Thymus (tissue), 11 donors: ENCODE measurements around the gene CYGB. TPM values are rescaled to one million over a fixed set of nuclear protein-coding genes. Genes with fewer than 3 reads are reported as not detected.
"Not testable (repeated sequence)": the region's sequence is repeated elsewhere in the genome, so short reads cannot be mapped to it uniquely, and the experiment has no call there.

Experiments used
- DNase-seq, 9 donors: peaks; one replicate each; pipeline ENCODE4 v3.0.0-alpha.2; 2013; ENCODE audit warnings: low spot score in 9 of 9, low read depth in 6 of 9, missing footprints in 1 of 9
- H3K27ac ChIP-seq, 2 donors: one replicate each; pipeline ENCODE4 v1.5.1; 2013; ENCODE audit warnings: control low read depth in 1 of 2, low read depth in 1 of 2, low read length in 1 of 2, mild to moderate bottlenecking in 1 of 2, moderate library complexity in 1 of 2
- H3K27me3 ChIP-seq, 2 donors: one replicate each; pipeline ENCODE4 v1.5.1; 2013; ENCODE audit warnings: low read length in 1 of 2; ENCODE audit not compliant: control insufficient read depth in 2 of 2, insufficient read depth in 1 of 2
- H3K36me3 ChIP-seq, 2 donors: one replicate each; pipeline ENCODE4 v1.5.1; 2013; ENCODE audit warnings: low read length in 1 of 2, mild to moderate bottlenecking in 1 of 2, moderate library complexity in 1 of 2; ENCODE audit not compliant: control insufficient read depth in 2 of 2, insufficient read depth in 2 of 2
- H3K4me1 ChIP-seq, 2 donors: one replicate each; pipeline ENCODE4 v1.5.1; 2013; ENCODE audit warnings: low read length in 2 of 2; ENCODE audit not compliant: control insufficient read depth in 2 of 2, insufficient read depth in 2 of 2
- H3K4me3 ChIP-seq, 2 donors: one replicate each; pipeline ENCODE4 v1.5.1; 2013; ENCODE audit warnings: low read length in 2 of 2, control low read depth in 1 of 2, mild to moderate bottlenecking in 1 of 2
- H3K9me3 ChIP-seq, 2 donors: one replicate each; pipeline ENCODE4 v1.5.1; 2013; ENCODE audit warnings: low read length in 1 of 2, mild to moderate bottlenecking in 1 of 2; ENCODE audit not compliant: control insufficient read depth in 2 of 2, insufficient read depth in 1 of 2
- WGBS: extraction: QIAGEN DNeasy Blood & Tissue Kit; methylation state at CpG from one replicate; pipeline ENCODE4 v1.1.7; 2013; 5-methylcytosine and 5-hydroxymethylcytosine counted together
- polyA plus RNA-seq: library from polyadenylated mRNA; stranded (reverse); fragments of 200-250 nt; gene quantifications from one replicate; pipeline ENCODE4 v1.2.3, GENCODE V29; 2013
- total RNA-seq: library from RNA; stranded (reverse); fragments of 120-200 nt; gene quantifications from one replicate; pipeline ENCODE4 v1.2.4, GENCODE V29; 2013
- donor health status: healthy.

CYGB gene
- total and polyA plus RNA-seq, 2 donors: 1.6 to 12.1 TPM

DNA sequence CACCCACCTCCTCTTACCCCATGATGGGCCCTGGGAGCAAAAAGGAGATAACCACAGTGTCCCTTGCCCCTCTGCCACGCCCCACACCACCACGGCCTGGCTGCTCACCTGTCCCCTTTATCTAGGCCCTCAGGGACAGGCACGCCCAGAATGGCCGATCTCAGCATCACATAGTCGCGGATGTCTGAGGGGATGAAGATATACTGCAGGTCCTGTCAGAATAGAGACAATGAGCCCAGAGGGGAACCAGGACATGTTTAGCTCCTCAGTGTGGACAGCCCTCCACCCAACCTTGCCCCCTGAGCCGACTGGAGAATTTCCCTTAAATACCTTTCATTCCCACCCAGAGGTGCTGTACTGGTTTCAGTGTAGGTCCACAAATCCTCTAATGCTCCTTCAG, 32.9 kb upstream of the CYGB start:
- Histone ChIP-seq H3K27ac (no peak overlapping the region), H3K4me1 (peaks cover 0 to 16% of the 10 kb centered on the region in 2 donors), H3K27me3 (peaks cover 0 to 8% of the 10 kb centered on the region in 2 donors), H3K36me3 (peaks cover 17 to 20% of the 10 kb centered on the region in 2 donors), H3K4me3 (no peak overlapping the region), H3K9me3 (no peaks in the 10 kb centered on the region)
- DNase-seq: no peak
- WGBS: 98% methylated on average over 7 of the region's 7 CpGs

DNA sequence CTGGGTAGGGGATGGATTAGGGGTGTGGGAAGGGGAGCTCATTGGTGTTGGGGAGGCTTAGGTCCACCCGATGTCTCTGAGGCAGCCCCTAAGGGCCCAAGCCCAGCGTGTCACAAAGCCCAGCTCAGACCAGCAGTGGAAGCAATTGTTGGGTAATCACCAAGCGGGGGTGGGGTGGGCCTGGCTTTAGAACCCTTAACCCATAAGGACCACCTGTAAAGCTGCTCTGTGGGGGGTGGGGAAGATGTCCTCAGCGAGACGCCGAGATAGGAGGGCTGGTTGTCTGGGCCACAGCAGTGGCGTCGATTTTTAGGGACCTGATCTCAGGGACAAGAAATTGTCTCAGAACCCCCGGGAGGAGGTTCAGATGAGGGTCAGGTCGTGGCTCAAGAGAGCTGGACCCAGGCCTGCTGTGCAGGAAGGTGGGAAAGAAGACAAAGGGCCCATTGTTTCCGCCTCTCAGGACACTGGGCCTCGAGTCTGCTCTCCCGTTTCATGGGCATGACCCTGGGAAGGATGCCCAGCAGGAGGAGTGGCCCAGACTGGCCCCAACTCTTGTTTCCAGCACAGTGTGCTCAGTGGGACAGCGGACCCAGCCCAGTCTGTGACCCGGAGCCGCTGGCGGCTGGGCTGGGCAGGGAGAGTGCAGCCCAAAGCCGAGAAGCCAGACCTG, 32.2 kb upstream of the CYGB start:
- H3K4me3 ChIP-seq: no peak overlapping the region
- no peaks in the 10 kb centered on the region for H3K9me3 ChIP-seq
- WGBS: 95% methylated on average over 18 of the region's 18 CpGs
- H3K27ac ChIP-seq: no peak overlapping the region
- peaks cover 0 to 16% of the 10 kb centered on the region in 2 donors for H3K4me1 ChIP-seq
- no peak for DNase-seq
- peaks cover 21 to 26% of the 10 kb centered on the region in 2 donors for H3K36me3 ChIP-seq
- H3K27me3 ChIP-seq: peaks cover 0 to 8% of the 10 kb centered on the region in 2 donors

- WGBS: 24% methylated on average over 19 of the region's 19 CpGs
- no peak for DNase-seq
- H3K36me3 ChIP-seq: peaks cover 21 to 32% of the 10 kb centered on the region in 2 donors
- no peaks in the 10 kb centered on the region for H3K9me3 ChIP-seq
- H3K27me3 ChIP-seq: peaks cover 0 to 8% of the 10 kb centered on the region in 2 donors
- peaks cover 0 to 16% of the 10 kb centered on the region in 2 donors for H3K4me1 ChIP-seq
- H3K27ac ChIP-seq: no peak overlapping the region
- H3K4me3 ChIP-seq: no peak overlapping the region
Measured at GRCh38 chr17:76568811-76569221, 31.3 kb upstream of the CYGB start.

- Histone ChIP-seq H3K27ac (no peak overlapping the region), H3K4me1 (peaks cover 0 to 16% of the 10 kb centered on the region in 2 donors), H3K4me3 (no peak overlapping the region), H3K9me3 (no peaks in the 10 kb centered on the region), H3K27me3 (peaks cover 0 to 8% of the 10 kb centered on the region in 2 donors), H3K36me3 (peaks cover 21 to 37% of the 10 kb centered on the region in 2 donors)
- 57% methylated on average over 14 of the region's 14 CpGs for WGBS
- no peak for DNase-seq
Measured at GRCh38 chr17:76567634-76568432, 30.3 kb upstream of the CYGB start.

GRCh38 chr17:76566988-76567431, 29.5 kb upstream of the CYGB start:
- peaks cover 0 to 17% of the 10 kb centered on the region in 2 donors for H3K4me1 ChIP-seq
- peaks cover 19 to 44% of the 10 kb centered on the region in 2 donors for H3K36me3 ChIP-seq
- no peaks in the 10 kb centered on the region for H3K9me3 ChIP-seq
- DNase-seq: no peak
- H3K27me3 ChIP-seq: peaks cover 0 to 8% of the 10 kb centered on the region in 2 donors
- H3K4me3 ChIP-seq: no peak overlapping the region
- 95% methylated on average over 5 of the region's 5 CpGs for WGBS
- H3K27ac ChIP-seq: no peak overlapping the region

GRCh38 chr17:76566613-76566943, 29.1 kb upstream of the CYGB start:
- DNase-seq: no peak
- Histone ChIP-seq H3K36me3 (peaks cover 24 to 48% of the 10 kb centered on the region in 2 donors), H3K9me3 (no peaks in the 10 kb centered on the region), H3K4me1 (peaks cover 0 to 20% of the 10 kb centered on the region in 2 donors), H3K4me3 (no peak overlapping the region), H3K27me3 (peaks cover 0 to 8% of the 10 kb centered on the region in 2 donors), H3K27ac (no peak overlapping the region)
- 97% methylated on average over 3 of the region's 3 CpGs for WGBS

- Histone ChIP-seq H3K36me3 (peaks cover 30 to 54% of the 10 kb centered on the region in 2 donors), H3K27ac (no peak overlapping the region), H3K4me1 (peaks cover 0 to 20% of the 10 kb centered on the region in 2 donors), H3K9me3 (no peaks in the 10 kb centered on the region), H3K27me3 (peaks cover 0 to 8% of the 10 kb centered on the region in 2 donors), H3K4me3 (no peak overlapping the region)
- WGBS: 98% methylated on average over 14 of the region's 14 CpGs
- DNase-seq: no peak
Measured at GRCh38 chr17:76565728-76566612, 28.5 kb upstream of the CYGB start.

DNA sequence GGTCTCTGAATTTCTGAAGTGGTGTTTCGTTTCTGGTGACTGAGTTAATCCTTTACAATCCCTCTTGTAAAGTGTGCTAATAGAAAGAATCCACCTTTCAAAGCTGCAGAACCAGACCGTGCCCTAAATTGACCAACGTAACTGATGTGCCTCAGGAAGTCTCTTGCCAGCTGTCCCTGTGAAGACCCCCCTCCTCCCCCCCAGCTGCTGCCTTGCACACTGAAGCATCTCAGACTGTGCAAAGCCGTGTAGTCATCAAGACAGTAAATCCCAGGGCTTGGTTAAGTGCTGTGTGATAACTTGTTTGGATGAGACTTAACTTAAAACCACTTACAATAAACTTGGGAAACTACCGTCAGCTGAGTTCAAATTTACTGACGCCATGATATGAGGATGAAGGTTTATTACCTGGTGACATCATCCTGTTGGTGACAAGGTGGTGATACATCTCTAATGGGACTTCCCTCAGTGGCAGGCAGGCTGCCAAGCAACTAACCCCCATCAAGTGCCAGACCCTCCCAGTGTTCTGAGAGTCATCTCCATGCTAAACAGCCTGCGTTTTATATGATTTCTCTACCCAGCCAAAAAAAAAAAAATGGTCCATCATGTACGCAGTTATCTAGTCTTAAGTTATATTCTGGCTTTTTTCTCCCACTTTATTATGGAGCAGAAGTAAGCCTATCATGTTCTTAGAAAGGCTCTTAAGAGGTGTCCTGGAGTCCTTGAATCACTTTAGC, 27.6 kb upstream of the CYGB start:
- Histone ChIP-seq H3K36me3 (peaks cover 34 to 59% of the 10 kb centered on the region in 2 donors), H3K4me1 (peaks cover 0 to 20% of the 10 kb centered on the region in 2 donors)
- not testable (repeated sequence) for H3K27ac ChIP-seq, H3K4me3 ChIP-seq, H3K9me3 ChIP-seq, H3K27me3 ChIP-seq, DNase-seq
- 85% methylated on average over 8 of the region's 8 CpGs for WGBS
